HUES64 (cell line): ENCODE results near the gene AEN.

Source experiments
- H3K27ac ChIP-seq: 2 replicates; pipeline ENCODE4 v1.7.0; 2013; ENCODE audit warnings: low read depth, low read length, inconsistent platforms
- H3K27me3 ChIP-seq: 2 replicates; pipeline ENCODE4 v1.6.1; 2013; ENCODE audit warnings: mild to moderate bottlenecking, low read length; ENCODE audit not compliant: insufficient read depth
- H3K36me3 ChIP-seq: 2 replicates; pipeline ENCODE4 v1.6.1; 2013; ENCODE audit warnings: mild to moderate bottlenecking, low read length; ENCODE audit not compliant: insufficient read depth
- H3K4me1 ChIP-seq: 2 replicates; pipeline ENCODE4 v1.6.1; 2013; ENCODE audit warnings: mild to moderate bottlenecking, low read length, moderate library complexity; ENCODE audit not compliant: insufficient read depth
- H3K4me3 ChIP-seq: 2 replicates; pipeline ENCODE4 v1.5.1; 2013; ENCODE audit warnings: mild to moderate bottlenecking, low read length, moderate library complexity
- H3K9ac ChIP-seq: 2 replicates; pipeline ENCODE4 v1.6.1; 2013; ENCODE audit warnings: mild to moderate bottlenecking, low read depth, low read length
- H3K9me3 ChIP-seq: 2 replicates; pipeline ENCODE4 v1.6.1; 2013; ENCODE audit warnings: low read depth, low read length; ENCODE audit not compliant: insufficient read depth
- WGBS: fragments of 150-250, 120-280 bp; methylation state at CpG from one replicate; pipeline ENCODE4 v1.1.7; 2013; ENCODE audit warnings: missing lambda C conversion rate; 5-methylcytosine and 5-hydroxymethylcytosine counted together

Gene AEN

DNA sequence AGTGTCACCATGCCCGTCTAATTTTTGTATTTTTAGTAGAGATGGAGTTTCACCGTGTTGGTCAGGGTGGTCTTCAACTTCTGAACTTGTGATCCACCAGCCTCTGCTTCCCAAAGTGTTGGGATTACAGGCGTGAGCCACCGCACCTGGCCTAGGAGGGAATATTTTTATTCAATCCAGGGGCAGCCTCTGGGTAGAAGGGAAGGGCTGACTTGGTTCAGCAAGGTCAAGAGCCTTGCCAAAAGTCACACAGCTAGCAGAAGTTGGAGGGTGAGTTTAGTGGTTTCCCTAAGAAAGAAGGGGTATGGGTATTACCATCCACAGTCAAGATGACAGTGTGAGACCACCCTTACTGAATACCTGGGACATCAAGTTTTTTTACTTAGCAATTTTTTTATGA is 4.9 kb upstream of the AEN start:
- Histone ChIP-seq H3K9ac (no peak overlapping the region), H3K27ac (no peak overlapping the region; the same call in 1 of the 2 replicates), H3K36me3 (no peaks in the 10 kb centered on the region), H3K9me3 (no peaks in the 10 kb centered on the region), H3K4me3 (no peak overlapping the region), H3K4me1 (peaks cover 52% of the 10 kb centered on the region), H3K27me3 (peaks cover 17% of the 10 kb centered on the region)
- 85% methylated on average over 4 of the region's 4 CpGs for whole genome bisulfite sequencing

DNA sequence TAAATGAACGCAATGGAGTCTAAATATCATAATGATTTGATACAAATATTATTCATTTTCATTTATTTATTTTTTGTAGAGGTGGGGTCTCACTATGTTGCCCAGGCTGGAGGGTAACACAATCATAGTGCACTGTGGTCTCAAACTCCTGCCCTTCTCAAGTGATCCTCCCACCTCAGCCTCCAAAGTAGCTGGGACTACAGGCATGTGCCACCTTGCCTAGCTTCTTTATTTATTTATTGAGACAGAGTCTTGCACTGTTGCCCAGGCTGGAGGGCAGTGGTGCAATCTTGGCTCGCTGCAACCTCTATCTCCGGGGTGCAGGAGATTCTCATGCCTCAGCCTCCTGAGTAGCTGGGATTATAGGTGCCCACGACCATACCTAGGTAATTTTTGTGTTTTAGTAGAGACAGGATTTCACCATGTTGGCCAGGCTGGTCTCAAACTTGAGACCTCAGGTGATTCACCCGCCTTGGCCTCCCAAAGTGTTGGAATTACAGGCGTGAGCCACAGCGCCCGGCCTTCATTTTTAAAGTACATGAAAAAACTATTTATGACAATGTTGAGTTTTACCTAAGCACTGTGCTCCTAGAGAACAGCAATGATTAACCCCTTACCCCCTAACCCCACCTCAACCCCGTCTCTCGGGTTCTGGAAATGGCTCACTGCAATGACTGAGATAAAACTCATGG is 4.0 kb upstream of the AEN start:
- H3K9me3 ChIP-seq: no peaks in the 10 kb centered on the region
- 91% methylated on average over 9 of the region's 10 CpGs for WGBS
- H3K27ac ChIP-seq: no peak overlapping the region
- no peak overlapping the region for H3K4me3 ChIP-seq
- no peaks in the 10 kb centered on the region for H3K36me3 ChIP-seq
- no peak overlapping the region for H3K9ac ChIP-seq
- peaks cover 11% of the 10 kb centered on the region for H3K27me3 ChIP-seq
- H3K4me1 ChIP-seq: peaks cover 43% of the 10 kb centered on the region

DNA sequence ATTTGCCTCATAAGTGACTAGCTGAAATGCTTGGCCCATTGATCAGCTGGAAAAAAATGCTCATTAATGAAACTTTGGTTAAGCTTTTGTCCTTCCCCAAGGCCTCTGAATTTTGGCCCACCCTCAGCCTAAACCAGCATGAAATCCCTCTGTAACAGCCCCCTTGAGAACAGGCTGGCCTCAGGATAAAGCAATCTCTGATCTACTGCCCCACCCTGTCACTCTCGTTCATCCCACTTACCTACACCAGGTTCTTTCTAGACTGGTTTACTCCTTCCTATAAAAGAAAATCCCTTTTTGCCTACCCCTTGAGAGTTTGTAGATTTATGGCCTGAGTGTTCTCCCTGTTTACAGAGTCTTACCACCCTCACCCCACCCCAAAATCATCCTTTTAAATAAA is 3.4 kb upstream of the AEN start:
- Histone ChIP-seq H3K9me3 (no peaks in the 10 kb centered on the region), H3K36me3 (no peaks in the 10 kb centered on the region), H3K27me3 (peaks cover 11% of the 10 kb centered on the region), H3K27ac (no peak overlapping the region), H3K4me3 (no peak overlapping the region), H3K4me1 (peaks cover 39% of the 10 kb centered on the region), H3K9ac (no peak overlapping the region)
- 53% methylated on average over 1 of the region's 1 CpG for WGBS

DNA sequence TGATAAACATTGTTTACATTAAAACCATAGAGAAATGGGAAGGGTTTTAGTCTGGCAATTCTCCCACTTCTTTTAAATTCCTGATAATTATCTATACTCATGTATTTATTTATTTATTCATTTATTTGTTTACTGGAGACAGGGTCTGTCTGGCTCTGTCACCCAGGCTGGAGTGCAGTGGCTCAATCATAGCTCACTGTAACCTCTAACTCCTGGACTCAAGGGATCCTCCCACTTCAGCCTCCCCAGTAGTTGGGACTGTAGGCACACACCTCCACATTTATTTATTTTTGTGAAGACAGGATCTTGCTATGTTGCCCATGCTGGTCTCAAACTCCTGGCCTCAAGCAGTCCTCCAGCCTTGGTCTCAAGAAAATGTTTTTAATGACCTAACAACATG is 2.5 kb upstream of the AEN start:
- peaks cover 45% of the 10 kb centered on the region for H3K4me1 ChIP-seq

DNA sequence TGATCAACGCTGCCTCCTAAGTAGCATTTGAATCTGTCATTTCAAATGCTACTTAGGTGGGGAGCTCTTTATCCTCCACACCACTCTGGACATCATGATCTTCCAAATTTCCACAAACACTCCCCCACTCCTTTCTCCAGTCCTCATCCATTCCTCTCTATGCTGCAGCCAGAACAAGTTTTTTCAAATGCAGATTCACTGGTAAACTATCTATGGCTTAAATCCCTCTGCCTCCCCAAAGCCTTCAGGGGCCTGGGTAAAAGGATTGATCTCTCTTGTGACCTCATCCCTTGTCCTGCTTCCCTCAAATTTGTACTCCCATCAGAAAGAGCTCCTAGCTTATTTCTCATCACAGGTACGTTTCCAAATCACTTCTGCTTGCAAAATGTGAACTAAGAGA is 1.3 kb upstream of the AEN start:
- 22% methylated on average over 2 of the region's 2 CpGs for WGBS

More for the DNA sequence above, 2.5 kb upstream of the AEN start:
- H3K36me3 ChIP-seq: peaks cover 6% of the 10 kb centered on the region
- no peaks in the 10 kb centered on the region for H3K9me3 ChIP-seq
- peaks cover 7% of the 10 kb centered on the region for H3K27me3 ChIP-seq
- H3K9ac ChIP-seq: no peak overlapping the region
- no peak overlapping the region for H3K27ac ChIP-seq
- H3K4me3 ChIP-seq: no peak overlapping the region

DNA sequence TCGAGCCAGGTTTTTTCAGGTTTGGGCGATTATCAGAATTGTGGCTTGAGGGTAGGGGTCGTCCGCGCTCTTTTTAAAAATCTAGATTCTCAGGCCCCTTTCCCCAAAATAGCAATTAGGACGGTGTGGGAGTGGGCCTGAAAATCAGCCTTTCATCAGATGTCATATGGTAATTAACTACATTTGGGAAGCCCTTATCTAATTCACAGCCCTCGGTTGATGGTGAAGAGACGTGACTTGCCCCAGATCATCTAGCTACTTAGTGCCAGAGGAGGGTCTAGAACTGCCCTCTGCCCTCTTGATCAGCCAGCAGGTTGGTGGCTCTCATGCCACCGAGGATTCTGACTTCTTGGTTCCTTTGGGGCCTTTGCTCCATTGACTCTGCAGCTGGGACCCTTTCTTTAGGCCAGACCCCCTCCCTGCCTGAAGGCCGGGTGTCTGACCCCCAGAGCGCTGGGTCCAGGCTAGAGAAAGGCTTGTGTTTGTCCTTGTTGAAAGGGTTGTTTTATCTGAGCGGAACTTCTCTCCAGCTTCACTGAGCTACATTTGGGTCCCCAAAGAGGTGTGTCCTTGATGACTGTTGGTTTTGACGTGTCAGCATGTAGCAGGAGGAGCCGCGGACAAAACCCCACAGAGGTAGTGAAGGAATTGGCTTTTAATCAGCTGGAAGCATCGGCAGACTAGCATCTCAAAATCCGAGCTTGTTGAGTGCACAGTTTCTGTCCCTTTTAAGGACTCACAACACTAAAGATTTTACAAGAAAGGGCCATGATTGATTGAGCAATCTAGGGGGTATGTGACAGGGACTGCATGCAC is 857 bp downstream of the AEN start:
- Histone ChIP-seq H3K9me3 (no peaks in the 10 kb centered on the region), H3K9ac (peak overlapping the region; percentile 98), H3K4me3 (peak overlapping the region; percentile 99), H3K4me1 (peaks cover 44% of the 10 kb centered on the region), H3K27ac (peak overlapping the region; percentile 91), H3K36me3 (peaks cover 35% of the 10 kb centered on the region), H3K27me3 (no peaks in the 10 kb centered on the region)
- WGBS: under 1% methylated on average over 13 of the region's 17 CpGs

More for the DNA sequence above, 1.3 kb upstream of the AEN start:
- H3K27me3 ChIP-seq: no peaks in the 10 kb centered on the region
- H3K27ac ChIP-seq: peak overlapping the region; percentile 1; the same call in 1 of the 2 replicates
- H3K4me1 ChIP-seq: peaks cover 49% of the 10 kb centered on the region
- H3K9ac ChIP-seq: no peak overlapping the region
- peaks cover 15% of the 10 kb centered on the region for H3K36me3 ChIP-seq
- H3K9me3 ChIP-seq: no peaks in the 10 kb centered on the region
- peak overlapping the region; percentile 7; the same call in 1 of the 2 replicates for H3K4me3 ChIP-seq

DNA sequence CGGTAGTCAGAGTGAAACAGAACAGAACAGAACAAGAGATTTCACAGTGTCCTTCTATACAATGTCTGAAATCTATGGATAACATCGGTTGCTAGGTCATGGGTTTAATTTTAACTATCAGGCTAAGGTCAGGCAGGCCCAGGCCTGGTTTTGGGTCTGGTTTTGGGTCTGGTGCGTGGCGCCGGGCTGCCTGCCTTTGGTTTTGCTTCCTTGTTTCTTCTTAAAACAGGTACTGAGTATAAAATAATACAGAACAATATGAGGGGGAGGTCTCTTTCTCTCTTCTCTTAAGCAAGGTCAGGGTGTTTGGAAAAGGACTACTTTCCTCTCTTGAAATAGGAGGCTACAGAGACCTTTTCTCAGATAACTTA is 1.4 kb downstream of the AEN start:
- no peaks in the 10 kb centered on the region for H3K27me3 ChIP-seq

DNA sequence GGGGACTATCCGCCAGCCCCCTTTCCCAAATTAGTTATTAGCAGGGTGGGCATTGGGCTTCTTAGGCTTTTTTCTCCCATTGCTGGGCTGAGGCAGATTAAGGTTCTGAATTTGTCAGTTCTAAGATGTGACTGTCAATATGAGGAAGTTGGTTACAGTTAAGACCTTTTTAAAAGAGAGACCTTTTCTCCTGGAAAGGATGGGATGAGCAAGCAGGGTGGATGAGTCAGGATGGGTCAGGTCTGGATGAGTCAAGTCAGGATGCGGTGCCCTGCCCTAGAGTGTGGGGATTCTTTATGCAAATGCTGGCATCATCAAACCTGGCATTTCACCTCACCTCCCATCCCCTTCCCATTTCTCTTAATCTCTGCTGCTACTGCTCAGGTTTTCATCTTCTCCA is 1.9 kb downstream of the AEN start:
- Histone ChIP-seq H3K4me3 (peak overlapping the region; percentile 99), H3K36me3 (peaks cover 46% of the 10 kb centered on the region), H3K4me1 (peaks cover 40% of the 10 kb centered on the region), H3K9me3 (no peaks in the 10 kb centered on the region), H3K27ac (no peak overlapping the region), H3K9ac (0 out of 2 replicates have a peak overlapping the region, but pooled peaks have one; percentile 98), H3K27me3 (no peaks in the 10 kb centered on the region)
- 40% methylated on average over 2 of the region's 2 CpGs for WGBS

More for the DNA sequence above, 1.4 kb downstream of the AEN start:
- H3K9ac ChIP-seq: peak overlapping the region; percentile 98
- no peak overlapping the region for H3K27ac ChIP-seq
- H3K36me3 ChIP-seq: peaks cover 41% of the 10 kb centered on the region
- 21% methylated on average over 5 of the region's 5 CpGs for WGBS
- H3K9me3 ChIP-seq: no peaks in the 10 kb centered on the region
- H3K4me3 ChIP-seq: peak overlapping the region; percentile 99
- peaks cover 45% of the 10 kb centered on the region for H3K4me1 ChIP-seq

DNA sequence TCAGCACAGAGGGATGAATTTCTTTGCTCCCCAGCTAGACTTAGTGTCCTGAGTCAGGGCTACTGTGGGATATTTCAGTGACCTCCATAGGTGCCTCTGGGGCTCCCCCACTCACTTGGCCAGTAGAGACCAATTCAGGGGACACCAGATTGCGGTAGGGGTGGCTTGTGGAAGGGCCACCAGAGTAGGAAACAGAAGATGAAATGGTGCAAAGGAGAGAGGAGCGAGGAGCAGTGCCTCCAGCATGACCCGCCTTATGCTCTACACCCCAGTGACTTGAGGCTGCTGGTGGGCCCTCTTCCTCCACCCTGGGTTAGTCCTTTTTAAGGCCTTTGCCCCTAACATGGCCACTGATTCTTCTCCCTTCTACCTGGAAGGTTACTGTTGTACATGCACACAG is 2.5 kb downstream of the AEN start:
- 87% methylated on average over 3 of the region's 3 CpGs for WGBS
- Histone ChIP-seq H3K9me3 (no peaks in the 10 kb centered on the region), H3K27me3 (no peaks in the 10 kb centered on the region), H3K4me1 (peaks cover 39% of the 10 kb centered on the region), H3K27ac (0 out of 2 replicates have a peak overlapping the region, but pooled peaks have one; percentile 9), H3K4me3 (peak overlapping the region; percentile 99), H3K9ac (peak overlapping the region; percentile 22; the same call in 1 of the 2 replicates), H3K36me3 (peaks cover 52% of the 10 kb centered on the region)

DNA sequence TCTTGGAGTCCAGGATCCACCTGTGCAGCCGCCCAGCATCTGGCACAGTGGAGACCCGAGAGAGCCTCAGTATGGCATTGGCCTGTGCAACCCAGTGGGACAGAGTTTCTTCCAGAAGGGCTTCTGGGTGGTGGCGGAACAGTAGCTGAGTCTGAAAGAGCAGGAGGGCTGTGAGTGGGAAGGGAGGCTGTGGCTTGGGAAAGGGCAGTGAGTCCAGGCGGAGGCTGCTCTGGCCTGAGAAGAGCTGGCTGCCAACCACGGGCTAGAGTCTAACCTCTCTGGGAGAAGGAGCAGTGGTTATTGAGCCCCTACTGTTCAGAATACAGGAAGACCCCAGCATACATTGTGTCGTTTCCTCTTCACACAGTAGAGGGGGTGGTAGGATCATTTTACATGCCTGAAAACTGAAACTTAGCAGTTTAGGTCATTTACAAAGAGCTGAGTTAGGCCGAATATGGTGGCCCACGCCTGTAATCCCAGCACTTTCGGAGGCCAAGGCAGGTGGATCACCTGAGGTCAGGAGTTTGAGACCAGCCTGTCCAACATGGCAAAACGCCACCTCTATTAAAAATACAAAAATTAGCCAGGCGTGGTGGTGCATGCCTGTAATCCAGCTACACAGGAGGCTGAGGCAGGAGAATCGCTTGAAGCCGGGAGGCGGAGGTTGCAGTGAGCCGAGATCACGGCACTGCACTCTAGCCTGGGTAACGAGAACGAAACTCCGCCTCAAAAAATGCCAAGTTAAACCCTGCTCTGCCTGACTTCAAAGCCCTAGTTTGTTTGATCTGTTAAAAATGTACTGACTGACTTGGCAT is 3.2 kb downstream of the AEN start:
- H3K4me1 ChIP-seq: peaks cover 39% of the 10 kb centered on the region
- 0 out of 2 replicates have a peak overlapping the region, but pooled peaks have one; percentile 22 for H3K9ac ChIP-seq
- H3K36me3 ChIP-seq: peaks cover 59% of the 10 kb centered on the region
- 78% methylated on average over 19 of the region's 19 CpGs for WGBS
- H3K4me3 ChIP-seq: peak overlapping the region; percentile 99
- H3K27me3 ChIP-seq: no peaks in the 10 kb centered on the region
- H3K9me3 ChIP-seq: no peaks in the 10 kb centered on the region
- 0 out of 2 replicates have a peak overlapping the region, but pooled peaks have one; percentile 9 for H3K27ac ChIP-seq
